ENCODE data around the gene ABTB2. TPM values are rescaled to one million over a fixed set of nuclear protein-coding genes. Genes with fewer than 3 reads are reported as not detected.

ABTB2 gene
- total RNA-seq, 2 donors from 2014 or later = 27.0 to 27.4 TPM

DNA sequence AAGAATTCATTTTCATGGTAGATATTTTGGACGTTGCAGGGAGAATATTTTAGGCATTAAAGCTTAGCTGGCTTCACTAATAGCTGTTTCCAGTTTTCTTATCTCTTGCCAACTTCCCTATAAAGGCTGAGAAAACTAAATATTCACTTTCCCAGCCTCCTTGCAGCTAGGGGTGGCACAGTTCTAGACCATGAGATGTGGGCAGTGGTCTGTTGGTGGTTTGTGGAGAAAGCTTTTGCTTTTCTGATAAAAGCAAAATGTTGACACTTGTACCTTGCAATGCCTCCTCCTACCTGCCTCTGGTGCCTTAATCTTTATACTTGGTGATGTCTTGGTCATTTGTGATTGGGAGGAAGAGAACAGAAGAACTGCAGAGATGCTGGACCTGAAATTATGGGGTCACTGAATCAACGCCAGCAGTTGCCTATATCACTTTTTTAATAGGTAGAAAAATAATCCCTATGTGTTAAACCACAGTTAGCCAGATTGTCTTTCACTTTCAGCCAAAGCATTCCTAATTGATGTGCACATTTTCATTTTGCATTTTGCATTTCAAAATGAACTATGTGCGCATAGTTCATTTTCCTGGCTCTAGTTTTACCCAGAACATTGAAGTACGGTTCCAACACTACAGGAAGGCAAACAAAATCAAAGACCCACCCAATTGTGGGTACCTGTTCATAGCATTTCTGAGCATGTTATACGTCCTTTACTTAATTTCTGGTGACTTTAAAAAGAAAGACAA lies 24.9 kb upstream of the ABTB2 start:
- H3K27me3 ChIP-seq = no peaks in the 10 kb centered on the region
- H3K27ac ChIP-seq = no peak overlapping the region
- no peak for DNase-seq (ENCODE audit: low spot score)
- no peaks in the 10 kb centered on the region for H3K36me3 ChIP-seq
- no peaks in the 10 kb centered on the region for H3K4me1 ChIP-seq
- H3K4me3 ChIP-seq = no peak overlapping the region
- peaks cover 0 to 13% of the 10 kb centered on the region in 2 donors for H3K9me3 ChIP-seq
- TF ChIP-seq, protein P1, sequence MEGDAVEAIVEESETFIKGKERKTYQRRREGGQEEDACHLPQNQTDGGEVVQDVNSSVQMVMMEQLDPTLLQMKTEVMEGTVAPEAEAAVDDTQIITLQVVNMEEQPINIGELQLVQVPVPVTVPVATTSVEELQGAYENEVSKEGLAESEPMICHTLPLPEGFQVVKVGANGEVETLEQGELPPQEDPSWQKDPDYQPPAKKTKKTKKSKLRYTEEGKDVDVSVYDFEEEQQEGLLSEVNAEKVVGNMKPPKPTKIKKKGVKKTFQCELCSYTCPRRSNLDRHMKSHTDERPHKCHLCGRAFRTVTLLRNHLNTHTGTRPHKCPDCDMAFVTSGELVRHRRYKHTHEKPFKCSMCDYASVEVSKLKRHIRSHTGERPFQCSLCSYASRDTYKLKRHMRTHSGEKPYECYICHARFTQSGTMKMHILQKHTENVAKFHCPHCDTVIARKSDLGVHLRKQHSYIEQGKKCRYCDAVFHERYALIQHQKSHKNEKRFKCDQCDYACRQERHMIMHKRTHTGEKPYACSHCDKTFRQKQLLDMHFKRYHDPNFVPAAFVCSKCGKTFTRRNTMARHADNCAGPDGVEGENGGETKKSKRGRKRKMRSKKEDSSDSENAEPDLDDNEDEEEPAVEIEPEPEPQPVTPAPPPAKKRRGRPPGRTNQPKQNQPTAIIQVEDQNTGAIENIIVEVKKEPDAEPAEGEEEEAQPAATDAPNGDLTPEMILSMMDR (IDR thresholded peaks at IDR 0.05) = no peak

DNA sequence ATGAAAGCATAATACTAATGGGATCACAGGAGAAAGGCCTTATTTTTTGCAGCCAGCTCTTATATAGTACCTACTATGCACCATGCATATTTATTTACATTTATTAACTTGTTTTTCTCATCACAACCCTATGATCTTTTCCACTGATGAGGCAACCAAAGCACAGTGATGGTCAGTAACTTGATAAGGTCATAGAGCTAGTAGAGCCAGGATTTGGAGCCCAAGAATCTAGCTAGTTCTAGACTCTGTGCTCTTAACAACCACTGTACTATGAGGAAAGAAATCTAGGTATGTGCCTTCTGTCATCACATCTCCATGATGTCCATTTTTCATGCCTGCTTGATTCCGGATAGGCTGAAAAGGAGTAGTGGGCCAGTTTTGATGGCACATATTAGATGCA lies 24.0 kb upstream of the ABTB2 start:
- no peaks in the 10 kb centered on the region for H3K27me3 ChIP-seq
- H3K36me3 ChIP-seq = no peaks in the 10 kb centered on the region
- peaks cover 0 to 22% of the 10 kb centered on the region in 2 donors for H3K9me3 ChIP-seq
- no peaks in the 10 kb centered on the region for H3K4me1 ChIP-seq
- TF ChIP-seq, protein P1 (IDR thresholded peaks at IDR 0.05) = no peak
- no peak overlapping the region for H3K27ac ChIP-seq
- H3K4me3 ChIP-seq = no peak overlapping the region
- no peak for DNase-seq (ENCODE audit: low spot score)

DNA sequence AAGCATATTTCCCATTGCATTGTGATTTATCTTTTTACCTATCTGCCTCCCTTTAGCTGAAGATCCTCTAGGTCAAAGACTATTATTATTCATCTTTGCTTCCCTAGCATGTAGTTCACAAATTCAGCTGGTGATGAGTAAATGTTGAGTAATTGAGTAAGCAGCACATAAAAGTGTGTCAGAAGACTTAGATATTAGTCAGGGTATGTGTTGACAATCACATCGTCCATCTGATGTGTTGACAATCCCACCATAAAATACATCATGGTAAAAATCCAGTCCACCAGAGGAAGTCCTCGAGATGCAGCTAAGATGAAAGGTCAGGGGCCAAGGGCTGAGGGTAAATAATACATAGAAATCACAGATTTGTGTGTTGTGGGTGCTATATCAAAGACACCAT lies 22.9 kb upstream of the ABTB2 start:
- Histone ChIP-seq H3K27ac (no peak overlapping the region), H3K9me3 (peaks cover 0 to 31% of the 10 kb centered on the region in 2 donors)
- TF ChIP-seq, protein P1 (IDR thresholded peaks at IDR 0.05) = no peak

DNA sequence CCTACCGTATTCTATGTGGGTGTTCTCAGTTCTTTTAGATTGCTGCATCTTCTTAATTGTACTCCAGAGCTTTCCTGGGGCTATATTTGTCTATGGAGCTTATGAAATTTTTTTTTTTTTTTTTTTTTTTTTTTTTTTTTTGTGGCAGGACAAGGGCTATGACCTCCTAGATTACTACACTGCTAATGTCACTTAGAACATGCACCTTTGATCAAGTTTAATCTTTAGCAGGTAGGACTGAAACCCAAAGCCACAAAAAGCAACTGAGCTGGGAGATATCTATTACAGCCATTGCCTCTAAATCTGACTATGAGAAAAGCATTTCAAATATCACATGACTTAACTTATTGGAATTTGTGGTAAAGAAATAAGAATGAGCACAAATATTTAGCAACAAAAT lies 21.7 kb upstream of the ABTB2 start:
- TF ChIP-seq, protein P1 (IDR thresholded peaks at IDR 0.05) = no peak
- H3K36me3 ChIP-seq = no peaks in the 10 kb centered on the region
- no peaks in the 10 kb centered on the region for H3K27me3 ChIP-seq
- H3K27ac ChIP-seq = no peak overlapping the region
- peaks cover 0 to 31% of the 10 kb centered on the region in 2 donors for H3K9me3 ChIP-seq
- DNase-seq (ENCODE audit: low spot score) = no peak
- H3K4me3 ChIP-seq = no peak overlapping the region
- H3K4me1 ChIP-seq = no peaks in the 10 kb centered on the region

More for the DNA sequence above, 22.9 kb upstream of the ABTB2 start:
- Histone ChIP-seq H3K27me3 (no peaks in the 10 kb centered on the region), H3K4me1 (no peaks in the 10 kb centered on the region), H3K36me3 (no peaks in the 10 kb centered on the region), H3K4me3 (no peak overlapping the region)
- DNase-seq (ENCODE audit: low spot score) = no peak

DNA sequence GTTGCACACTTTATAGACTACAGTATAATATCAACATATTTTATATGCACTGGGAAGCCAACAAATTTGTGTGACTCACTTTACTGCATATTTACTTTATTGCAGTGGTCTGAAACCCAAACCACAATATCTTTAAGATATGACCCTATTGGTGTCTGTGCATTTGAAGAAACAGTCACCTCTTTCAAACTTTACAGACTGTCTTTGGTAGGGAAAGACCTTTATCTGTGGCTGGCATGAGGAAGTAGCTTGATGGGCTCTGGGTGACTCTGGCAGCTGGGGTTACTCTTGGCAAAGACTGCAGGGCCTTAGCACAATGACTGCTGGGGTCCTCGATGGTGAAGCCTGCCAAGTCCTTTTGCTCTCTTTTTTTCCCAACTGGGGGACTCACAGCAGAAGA lies 21.3 kb upstream of the ABTB2 start:
- Histone ChIP-seq H3K36me3 (no peaks in the 10 kb centered on the region), H3K27ac (no peak overlapping the region), H3K4me1 (no peaks in the 10 kb centered on the region), H3K9me3 (peaks cover 0 to 31% of the 10 kb centered on the region in 2 donors), H3K27me3 (no peaks in the 10 kb centered on the region), H3K4me3 (no peak overlapping the region)
- DNase-seq (ENCODE audit: low spot score) = no peak
- TF ChIP-seq, protein P1 (IDR thresholded peaks at IDR 0.05) = no peak

DNA sequence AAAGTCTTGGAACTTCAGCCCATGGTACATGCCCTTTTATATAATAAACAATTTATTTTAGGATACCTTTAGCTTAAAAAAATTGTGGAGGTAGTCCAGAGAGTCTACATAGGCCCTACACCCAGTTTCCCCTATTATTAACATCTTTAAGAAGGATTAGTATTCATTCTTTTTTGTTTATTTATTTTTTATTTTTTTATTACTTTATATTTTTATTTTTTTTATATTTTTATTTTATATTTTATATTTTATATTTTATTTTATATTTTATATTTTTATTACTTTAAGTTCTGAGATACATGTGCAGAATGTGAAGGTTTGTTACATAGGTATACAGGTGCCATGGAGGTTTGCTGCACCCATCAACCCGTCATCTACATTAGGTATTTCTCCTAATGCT lies 15.9 kb upstream of the ABTB2 start:
- TF ChIP-seq, protein P1 (IDR thresholded peaks at IDR 0.05) = no peak
- DNase-seq (ENCODE audit: low spot score) = no peak

More for the DNA sequence above, 15.9 kb upstream of the ABTB2 start:
- no peaks in the 10 kb centered on the region for H3K27me3 ChIP-seq
- no peak overlapping the region for H3K27ac ChIP-seq
- H3K4me1 ChIP-seq = no peaks in the 10 kb centered on the region
- peaks cover 0 to 28% of the 10 kb centered on the region in 2 donors for H3K9me3 ChIP-seq
- H3K4me3 ChIP-seq = no peak overlapping the region
- H3K36me3 ChIP-seq = no peaks in the 10 kb centered on the region

All from right atrium auricular region (tissue), 2 donors.